GM18951 (cell line): ENCODE measurements around the gene B3GLCT.

ENCODE experiments used
- POLR2A ChIP-seq: IDR thresholded peaks from 4 replicates; pipeline ENCODE4 v1.6.1; 2011; ENCODE audit warnings: mild to moderate bottlenecking; ENCODE audit not compliant: insufficient read length, insufficient read depth; ENCODE audit errors: extremely low read depth
- in situ Hi-C: fragments of 300-500 bp; cut with MboI; formaldehyde crosslinking; loops from one replicate; pipeline ENCODE4 v1.12.0; 2022; ENCODE audit warnings: low sequenced_read_pairs, mixed read lengths, inconsistent platforms; ENCODE audit not compliant: unreplicated experiment

B3GLCT gene

DNA sequence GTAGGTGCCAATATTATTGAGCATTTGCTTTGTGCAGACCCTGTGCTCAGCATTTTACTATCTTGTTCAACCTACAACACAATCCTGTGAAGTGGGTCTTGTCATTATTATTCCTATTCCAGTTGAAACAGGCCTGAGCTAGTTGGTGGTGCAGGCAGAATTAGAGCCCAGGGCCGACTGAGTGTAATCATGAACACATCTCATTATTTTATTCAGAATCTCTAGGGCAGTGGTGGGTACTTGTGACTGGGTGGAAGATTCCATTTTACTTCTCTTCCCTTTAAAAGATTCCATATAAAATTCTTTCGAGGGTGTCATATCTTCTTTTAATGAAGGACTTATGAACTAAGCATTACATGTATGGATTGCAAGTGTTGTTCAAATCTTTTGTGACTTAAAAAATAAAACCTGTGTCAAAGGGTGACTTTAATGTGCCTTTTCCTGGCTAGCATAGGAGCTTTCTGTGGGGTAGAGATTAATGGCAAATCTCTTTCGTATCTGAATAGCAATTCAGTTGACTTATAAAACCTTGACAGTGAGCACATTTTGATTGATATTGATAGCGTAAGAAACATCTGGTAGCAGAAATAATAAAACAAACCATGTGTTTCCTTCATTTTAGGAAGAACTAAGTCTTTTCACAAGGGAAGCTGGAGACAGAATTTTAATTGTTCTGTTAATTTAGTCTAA is 20.3 kb downstream of the B3GLCT start:
- TF ChIP-seq POLR2A = no peak
- in situ Hi-C loops = no loop called here

GRCh38 chr13:31221057-31221456 is 21.3 kb downstream of the B3GLCT start:
- in situ Hi-C loops = no loop called here
- TF ChIP-seq POLR2A = no peak

- no peak for TF ChIP-seq POLR2A
- in situ Hi-C loops = no loop called here
These were observed 23.4 kb downstream of the B3GLCT start for GRCh38 chr13:31223215-31223614.

GRCh38 chr13:31223640-31224039 is 23.9 kb downstream of the B3GLCT start:
- in situ Hi-C loops = no loop called here
- no peak for TF ChIP-seq POLR2A

DNA sequence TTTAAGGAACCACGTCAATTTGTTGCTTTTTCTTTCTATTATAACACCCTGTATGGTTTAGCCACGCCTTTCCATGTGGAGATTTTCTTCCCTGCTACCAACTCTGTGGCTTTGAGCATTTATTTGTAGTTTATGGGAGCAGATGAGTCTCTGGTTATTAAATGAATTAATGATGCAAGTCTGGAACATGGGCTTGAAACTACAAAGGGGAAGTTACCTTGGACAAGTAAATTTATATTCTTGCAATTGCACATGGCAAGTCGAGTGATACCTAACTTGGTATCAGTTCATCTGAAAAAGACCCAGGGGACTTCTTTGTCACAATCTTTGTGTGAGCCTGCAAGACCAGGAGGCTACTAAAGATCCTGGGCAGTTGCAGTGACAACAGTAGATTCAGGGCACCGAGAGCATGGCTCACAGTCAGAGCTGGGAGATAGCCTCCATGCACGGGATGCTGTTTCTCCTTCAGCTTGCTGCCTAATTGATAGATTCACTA is 24.4 kb downstream of the B3GLCT start:
- in situ Hi-C loops = no loop called here

DNA sequence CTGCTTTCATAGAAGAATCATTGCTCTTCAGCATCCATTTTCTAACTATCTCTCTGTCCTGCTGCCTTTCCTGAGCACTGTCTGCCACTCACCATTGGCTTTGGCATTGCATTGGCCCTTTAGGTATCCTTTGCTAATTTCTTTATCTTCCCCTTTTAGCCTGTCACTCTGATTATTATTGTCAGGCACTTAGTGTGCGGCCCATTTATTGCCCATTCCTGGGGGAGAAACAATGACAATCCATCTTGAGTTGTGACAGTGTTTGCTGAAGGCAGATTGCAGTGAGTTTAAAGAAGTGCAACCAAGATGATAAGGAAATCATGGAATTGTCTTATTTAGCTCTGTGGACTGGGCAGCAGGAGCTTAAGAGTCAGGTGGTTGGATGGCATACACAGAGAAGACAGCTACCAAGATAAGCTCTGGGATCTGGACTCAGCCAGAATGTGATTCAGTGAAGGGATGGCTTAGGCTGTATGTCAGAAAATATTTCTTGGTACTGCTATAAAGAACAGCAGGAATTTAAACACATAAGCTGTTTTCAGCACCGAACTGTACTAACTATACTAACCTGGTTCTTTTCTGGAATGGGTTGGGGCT is 25.3 kb downstream of the B3GLCT start:
- in situ Hi-C loops = loop anchor here (25.0 kb wide), 1 partner anchor 512 kb away; the partner anchor contains the start of gene RXFP2
- TF ChIP-seq POLR2A = no peak

More for the DNA sequence above, 24.4 kb downstream of the B3GLCT start:
- no peak for TF ChIP-seq POLR2A

GRCh38 chr13:31225998-31226675 is 26.4 kb downstream of the B3GLCT start:
- in situ Hi-C loops = loop anchor here (25.0 kb wide), 1 partner anchor 511 kb away; the partner anchor contains the start of gene RXFP2
- TF ChIP-seq POLR2A = no peak

DNA sequence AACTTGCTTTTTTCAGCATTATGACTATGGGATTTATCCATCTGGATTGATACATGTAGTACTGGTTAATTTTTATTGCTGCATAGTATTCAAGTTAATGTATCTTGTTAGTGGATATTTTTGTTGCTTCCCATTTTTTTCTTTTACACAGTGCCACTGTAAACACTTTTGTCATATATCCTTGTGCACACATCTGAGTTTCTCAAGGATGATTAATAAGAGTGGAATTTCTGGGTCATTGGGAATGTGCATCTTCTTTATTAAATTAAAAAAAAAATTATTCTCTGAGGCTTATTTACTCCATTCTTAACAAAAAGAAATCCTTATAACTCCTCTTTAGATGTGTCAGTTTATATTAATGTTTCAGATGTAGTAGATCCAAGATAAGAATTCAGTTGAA is 27.3 kb downstream of the B3GLCT start:
- TF ChIP-seq POLR2A = no peak
- in situ Hi-C loops = loop anchor here (25.0 kb wide), 1 partner anchor 510 kb away; the partner anchor contains the start of gene RXFP2

DNA sequence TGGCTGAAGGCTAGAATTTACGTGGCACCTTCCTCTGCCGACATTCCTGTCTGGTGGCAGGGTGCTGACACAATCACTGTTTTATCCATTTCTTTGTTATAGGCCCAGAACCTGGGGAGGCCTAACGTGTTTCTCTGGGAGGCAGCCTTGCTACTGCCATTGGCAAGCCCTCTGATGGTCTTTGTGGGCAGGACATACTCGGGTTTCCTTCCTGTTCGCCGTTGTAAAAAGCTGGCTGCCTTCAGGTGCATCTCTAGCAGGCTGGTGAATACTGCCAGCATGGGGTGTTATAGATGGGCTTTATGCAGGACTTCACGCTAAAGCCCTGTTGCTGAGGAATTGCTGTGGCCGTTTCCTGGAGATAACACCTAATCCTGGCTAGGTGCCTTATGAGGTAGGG is 28.1 kb downstream of the B3GLCT start:
- TF ChIP-seq POLR2A = no peak
- in situ Hi-C loops = loop anchor here (25.0 kb wide), 1 partner anchor 509 kb away; the partner anchor contains the start of gene RXFP2

GRCh38 chr13:31234729-31235128 is 35.0 kb downstream of the B3GLCT start:
- in situ Hi-C loops = loop anchor here (10.0 to 25.0 kb wide), 2 partner anchors 190 to 503 kb away; partner anchors contain the start of gene RXFP2

GRCh38 chr13:31236211-31236786 is 36.5 kb downstream of the B3GLCT start:
- in situ Hi-C loops = loop anchor here (10.0 to 25.0 kb wide), 2 partner anchors 189 to 501 kb away; partner anchors contain the start of gene RXFP2
- TF ChIP-seq POLR2A = no peak

More at GRCh38 chr13:31234729-31235128, 35.0 kb downstream of the B3GLCT start:
- TF ChIP-seq POLR2A = no peak

DNA sequence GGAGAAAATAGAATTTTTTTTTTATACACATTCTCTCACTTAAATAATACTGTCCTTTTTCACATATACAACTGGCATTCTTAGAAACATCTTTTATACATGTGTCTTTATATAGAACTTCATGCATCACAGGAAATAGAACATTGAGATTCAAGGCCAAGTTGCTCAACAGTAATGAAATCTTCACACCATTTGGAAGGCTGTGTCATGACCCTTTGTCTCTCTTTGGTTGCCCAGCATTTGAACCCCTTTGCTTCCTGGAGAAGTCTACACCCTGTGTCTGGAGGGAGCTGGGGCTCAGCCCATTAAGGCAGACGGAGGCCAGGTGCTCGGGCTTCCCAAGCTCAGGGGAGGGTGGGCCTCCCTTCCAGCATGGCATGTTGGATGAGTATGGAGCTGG is 41.1 kb downstream of the B3GLCT start:
- TF ChIP-seq POLR2A = no peak
- in situ Hi-C loops = loop anchor here (25.0 kb wide), 1 partner anchor 496 kb away; the partner anchor contains the start of gene RXFP2

GRCh38 chr13:31242367-31242766 is 42.6 kb downstream of the B3GLCT start:
- in situ Hi-C loops = loop anchor here (25.0 kb wide), 1 partner anchor 495 kb away; the partner anchor contains the start of gene RXFP2
- TF ChIP-seq POLR2A = no peak
